RWPE2 (cell line): Measurements from ENCODE around the gene MSL1.

Experiments
- ATAC-seq: fragments of 200-7000 bp; cut with Tn5 transposase; 3 replicates; pipeline ENCODE4 v1.9.1; 2021; ENCODE audit warnings: low read depth
- DNase-seq: peaks from one replicate; pipeline ENCODE4 v3.0.0-alpha.2; 2020; ENCODE audit warnings: low spot score
- H3K27ac ChIP-seq: fragments of 450-650 bp; 2 replicates; pipeline ENCODE4 v1.5.1; 2017; ENCODE audit warnings: mild to moderate bottlenecking; ENCODE audit not compliant: poor library complexity, severe bottlenecking
- H3K27me3 ChIP-seq: fragments of 250-450 bp; sonication (Bioruptor Pico); 2 replicates; pipeline ENCODE4 v1.5.1; 2021; ENCODE audit warnings: mild to moderate bottlenecking, moderate library complexity; ENCODE audit not compliant: insufficient read depth, poor library complexity, severe bottlenecking
- H3K36me3 ChIP-seq: fragments of 250-450 bp; sonication (Bioruptor Pico); 2 replicates; pipeline ENCODE4 v1.5.1; 2020; ENCODE audit warnings: low read depth, mild to moderate bottlenecking, moderate library complexity
- H3K4me1 ChIP-seq: fragments of 250-450 bp; sonication (Bioruptor Pico); 2 replicates; pipeline ENCODE4 v1.5.1; 2021; ENCODE audit warnings: mild to moderate bottlenecking, moderate library complexity; ENCODE audit not compliant: insufficient read depth, poor library complexity, severe bottlenecking
- H3K4me3 ChIP-seq: fragments of 250-450 bp; sonication (Bioruptor Pico); 2 replicates; pipeline ENCODE4 v1.5.1; 2021; ENCODE audit warnings: mild to moderate bottlenecking, moderate library complexity; ENCODE audit not compliant: severe bottlenecking
- H3K9me3 ChIP-seq: fragments of 250-450 bp; sonication (Bioruptor Pico); 2 replicates; pipeline ENCODE4 v1.5.1; 2021; ENCODE audit warnings: mild to moderate bottlenecking, moderate library complexity; ENCODE audit not compliant: severe bottlenecking
- CTCF ChIP-seq: fragments of 450-650 bp; IDR thresholded peaks from one replicate; pipeline ENCODE4 v1.5.1; 2017; ENCODE audit warnings: mild to moderate bottlenecking, moderate library complexity; ENCODE audit not compliant: poor library complexity, severe bottlenecking

Gene MSL1

GRCh38 chr17:40095944-40096791, 25.6 kb upstream of the MSL1 start:
- no peak for ATAC-seq
- Histone ChIP-seq H3K4me1 (peaks cover 14% of the 10 kb centered on the region), H3K4me3 (no peak overlapping the region), H3K9me3 (no peaks in the 10 kb centered on the region), H3K36me3 (peaks cover 62% of the 10 kb centered on the region), H3K27ac (no peak overlapping the region), H3K27me3 (no peaks in the 10 kb centered on the region)
- no peak for TF ChIP-seq CTCF
- DNase-seq = no peak

DNA sequence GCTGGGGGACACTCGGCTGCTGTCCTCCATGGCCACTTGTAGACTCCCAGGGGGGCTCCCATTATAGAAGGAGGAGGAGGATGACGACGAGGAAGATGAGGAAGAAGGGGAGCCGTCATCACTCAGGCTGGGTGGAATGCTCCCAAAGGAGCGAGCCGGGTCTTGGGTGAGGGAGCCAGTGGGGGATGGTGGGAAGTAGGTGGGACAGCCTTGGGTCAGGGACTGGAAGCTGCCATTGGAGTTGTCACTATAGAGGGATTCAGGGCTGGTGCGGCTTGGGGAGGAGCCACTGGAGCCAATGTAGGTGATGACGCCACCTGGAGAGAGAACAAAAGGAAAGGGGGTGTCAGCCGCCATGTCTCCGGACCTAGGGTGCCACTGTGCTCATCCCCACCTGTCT, 24.7 kb upstream of the MSL1 start:
- Histone ChIP-seq H3K4me3 (no peak overlapping the region), H3K27ac (peak overlapping the region; percentile 89), H3K27me3 (no peaks in the 10 kb centered on the region), H3K4me1 (peaks cover 20% of the 10 kb centered on the region), H3K36me3 (peaks cover 62% of the 10 kb centered on the region), H3K9me3 (no peaks in the 10 kb centered on the region)
- DNase-seq (no peak), ATAC-seq (no peak)
- no peak for TF ChIP-seq CTCF

- H3K27ac ChIP-seq = peak overlapping the region; percentile 89
- peaks cover 54% of the 10 kb centered on the region for H3K36me3 ChIP-seq
- DNase-seq = no peak
- peak overlapping the region; percentile 4 for H3K4me3 ChIP-seq
- ATAC-seq = no peak; the same call in 2 of the 3 replicates
- no peak for TF ChIP-seq CTCF
- peaks cover 25% of the 10 kb centered on the region for H3K4me1 ChIP-seq
- H3K9me3 ChIP-seq = no peaks in the 10 kb centered on the region
- no peaks in the 10 kb centered on the region for H3K27me3 ChIP-seq
These were observed 23.6 kb upstream of the MSL1 start for GRCh38 chr17:40097931-40098845.

GRCh38 chr17:40098846-40099618, 22.7 kb upstream of the MSL1 start:
- no peak for TF ChIP-seq CTCF
- Histone ChIP-seq H3K9me3 (no peaks in the 10 kb centered on the region), H3K36me3 (peaks cover 46% of the 10 kb centered on the region), H3K4me1 (peaks cover 25% of the 10 kb centered on the region), H3K4me3 (peak overlapping the region; percentile 51), H3K27me3 (no peaks in the 10 kb centered on the region), H3K27ac (peak overlapping the region; percentile 89)
- ATAC-seq (peak; percentile 71), DNase-seq (peak; percentile 100)
